Measurements from ENCODE around the gene ASB10. TPM values are rescaled to one million over a fixed set of nuclear protein-coding genes. Genes with fewer than 3 reads are reported as not detected.

Gene ASB10
- total RNA-seq, 4 donors from 2014 or later = not detected

DNA sequence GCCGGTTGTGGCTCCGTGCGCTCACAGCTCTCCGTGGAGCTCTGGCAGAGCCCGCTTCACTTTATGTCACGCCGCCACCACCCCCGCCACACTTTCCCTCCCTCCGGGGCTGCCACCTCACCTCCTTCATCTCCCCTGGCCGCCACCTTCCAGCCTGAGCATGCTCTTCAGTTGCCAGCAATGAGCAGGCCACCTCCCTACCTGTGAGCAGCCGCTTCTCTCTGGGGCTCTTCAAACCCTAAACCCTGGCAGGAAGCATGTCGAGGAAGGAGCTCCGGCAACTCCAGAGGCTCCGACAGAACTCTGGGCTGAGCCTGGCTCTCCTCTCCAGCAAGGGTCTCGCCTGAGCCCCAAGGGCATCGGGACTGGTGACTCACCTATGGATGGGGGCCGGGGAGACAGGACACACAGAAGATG, 56.3 kb downstream of the ASB10 start:
- 84% methylated on average over 12 of the region's 17 CpGs; no CpG with 5 or more reads in 1 of the 2 donors for WGBS, 2 donors
- Histone ChIP-seq H3K36me3 (peaks cover 65 to 93% (median 66%) of the 10 kb centered on the region in 3 donors), H3K4me3 (no peak overlapping the region), H3K27me3 (no peaks in the 10 kb centered on the region), H3K9me3 (no peaks in the 10 kb centered on the region), H3K27ac (no peak overlapping the region), H3K4me1 (peaks cover 2 to 14% (median 9%) of the 10 kb centered on the region in 3 donors)
- intact Hi-C loops (cut with DNase I) = no loop called here
- TF ChIP-seq, protein P1, sequence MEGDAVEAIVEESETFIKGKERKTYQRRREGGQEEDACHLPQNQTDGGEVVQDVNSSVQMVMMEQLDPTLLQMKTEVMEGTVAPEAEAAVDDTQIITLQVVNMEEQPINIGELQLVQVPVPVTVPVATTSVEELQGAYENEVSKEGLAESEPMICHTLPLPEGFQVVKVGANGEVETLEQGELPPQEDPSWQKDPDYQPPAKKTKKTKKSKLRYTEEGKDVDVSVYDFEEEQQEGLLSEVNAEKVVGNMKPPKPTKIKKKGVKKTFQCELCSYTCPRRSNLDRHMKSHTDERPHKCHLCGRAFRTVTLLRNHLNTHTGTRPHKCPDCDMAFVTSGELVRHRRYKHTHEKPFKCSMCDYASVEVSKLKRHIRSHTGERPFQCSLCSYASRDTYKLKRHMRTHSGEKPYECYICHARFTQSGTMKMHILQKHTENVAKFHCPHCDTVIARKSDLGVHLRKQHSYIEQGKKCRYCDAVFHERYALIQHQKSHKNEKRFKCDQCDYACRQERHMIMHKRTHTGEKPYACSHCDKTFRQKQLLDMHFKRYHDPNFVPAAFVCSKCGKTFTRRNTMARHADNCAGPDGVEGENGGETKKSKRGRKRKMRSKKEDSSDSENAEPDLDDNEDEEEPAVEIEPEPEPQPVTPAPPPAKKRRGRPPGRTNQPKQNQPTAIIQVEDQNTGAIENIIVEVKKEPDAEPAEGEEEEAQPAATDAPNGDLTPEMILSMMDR (IDR thresholded peaks at IDR 0.05) = no peak
- no peak for TF ChIP-seq POLR2A (IDR thresholded peaks at IDR 0.05)
- no peak for DNase-seq

DNA sequence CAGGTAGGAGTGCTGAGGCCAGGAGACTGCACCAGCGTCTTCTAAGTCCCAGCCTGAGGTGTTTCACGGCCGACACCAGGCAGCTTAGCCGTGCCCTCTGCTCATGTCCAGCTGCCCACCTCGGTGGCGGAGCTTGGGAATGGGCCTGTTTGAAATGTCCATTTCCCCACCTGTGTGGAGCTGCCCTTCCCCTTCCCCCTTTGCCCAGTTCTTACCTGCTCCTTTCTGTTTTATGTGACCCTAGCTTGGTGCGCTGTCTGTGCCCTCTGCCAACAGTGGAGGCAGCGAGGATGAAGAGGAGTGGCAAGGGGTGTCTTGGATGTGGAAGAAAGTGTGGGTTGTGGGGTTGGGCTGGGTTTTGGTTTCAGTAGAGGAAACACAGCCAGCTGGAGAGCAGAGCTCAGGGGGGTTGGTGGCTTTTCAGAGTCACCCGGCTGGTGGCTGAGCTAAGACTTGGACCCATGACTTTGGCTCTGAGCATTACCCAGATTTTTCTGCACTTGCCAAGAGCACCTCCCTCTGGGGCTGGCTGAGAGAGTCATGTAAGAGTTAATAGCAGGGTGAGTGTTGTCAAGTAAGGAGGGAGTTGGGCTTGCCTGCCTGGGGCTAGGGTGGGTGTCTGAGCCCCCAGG, 57.0 kb downstream of the ASB10 start:
- intact Hi-C loops (cut with DNase I) = no loop called here
- TF ChIP-seq, protein P1 (IDR thresholded peaks at IDR 0.05) = no peak
- TF ChIP-seq POLR2A (IDR thresholded peaks at IDR 0.05) = no peak
- DNase-seq = no peak
- Histone ChIP-seq H3K27ac (no peak overlapping the region), H3K36me3 (peaks cover 58 to 91% (median 59%) of the 10 kb centered on the region in 3 donors), H3K27me3 (no peaks in the 10 kb centered on the region), H3K9me3 (no peaks in the 10 kb centered on the region), H3K4me3 (no peak overlapping the region), H3K4me1 (peaks cover 9 to 21% (median 15%) of the 10 kb centered on the region in 3 donors)
- 40 to 95% methylated on average over 1 to 5 of the region's 9 CpGs for WGBS, 2 donors

DNA sequence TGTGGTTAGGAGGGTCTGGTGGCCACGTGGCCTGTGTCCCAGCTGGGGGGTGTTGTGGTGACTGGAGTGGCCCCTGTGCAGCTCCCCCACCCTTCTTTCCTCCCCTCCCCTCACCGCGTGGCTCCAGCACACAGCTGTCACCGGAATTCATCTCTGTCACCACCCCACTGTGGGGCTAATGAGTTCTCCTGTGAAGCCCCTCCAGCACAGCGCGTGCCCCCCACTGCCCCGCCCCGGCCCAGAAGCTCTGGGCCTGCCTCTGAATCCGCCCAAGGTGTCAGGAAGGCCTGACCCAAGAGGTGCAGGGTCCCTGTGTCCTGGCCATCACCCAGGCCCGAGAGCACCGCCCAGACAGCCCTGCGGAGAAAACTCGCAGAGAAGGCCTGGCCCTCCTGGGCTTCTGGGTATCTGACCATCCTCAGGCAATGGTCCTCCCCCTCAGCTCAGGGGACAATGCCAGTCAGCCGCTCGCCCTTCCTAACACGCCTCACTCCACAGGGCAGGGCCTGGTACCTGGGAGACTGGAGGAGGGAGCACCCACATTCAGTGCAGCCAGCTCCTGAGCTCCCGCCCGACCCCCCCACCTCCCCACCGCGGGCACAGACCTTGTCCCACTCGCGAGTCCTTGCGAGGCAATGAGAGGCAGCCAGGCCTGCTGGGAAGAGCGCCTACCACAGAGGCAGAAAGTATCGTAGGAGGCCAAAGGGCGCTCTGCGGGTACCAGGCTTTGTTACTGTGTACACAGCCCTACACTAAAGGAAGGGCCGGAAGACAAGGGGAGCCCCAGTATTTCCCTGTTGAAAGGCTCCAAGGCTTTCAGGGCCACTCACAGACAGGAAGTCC, 57.7 kb downstream of the ASB10 start:
- 71% methylated on average over 4 of the region's 28 CpGs; no CpG with 5 or more reads in 1 of the 2 donors for WGBS, 2 donors
- Histone ChIP-seq H3K4me3 (no peak overlapping the region), H3K9me3 (no peaks in the 10 kb centered on the region), H3K27ac (no peak overlapping the region), H3K36me3 (peaks cover 51 to 91% (median 57%) of the 10 kb centered on the region in 3 donors), H3K4me1 (peaks cover 15 to 28% (median 20%) of the 10 kb centered on the region in 3 donors), H3K27me3 (no peaks in the 10 kb centered on the region)
- intact Hi-C loops (cut with DNase I) = no loop called here
- no peak for TF ChIP-seq POLR2A (IDR thresholded peaks at IDR 0.05)
- TF ChIP-seq, protein P1 (IDR thresholded peaks at IDR 0.05) = no peak
- no peak for DNase-seq

DNA sequence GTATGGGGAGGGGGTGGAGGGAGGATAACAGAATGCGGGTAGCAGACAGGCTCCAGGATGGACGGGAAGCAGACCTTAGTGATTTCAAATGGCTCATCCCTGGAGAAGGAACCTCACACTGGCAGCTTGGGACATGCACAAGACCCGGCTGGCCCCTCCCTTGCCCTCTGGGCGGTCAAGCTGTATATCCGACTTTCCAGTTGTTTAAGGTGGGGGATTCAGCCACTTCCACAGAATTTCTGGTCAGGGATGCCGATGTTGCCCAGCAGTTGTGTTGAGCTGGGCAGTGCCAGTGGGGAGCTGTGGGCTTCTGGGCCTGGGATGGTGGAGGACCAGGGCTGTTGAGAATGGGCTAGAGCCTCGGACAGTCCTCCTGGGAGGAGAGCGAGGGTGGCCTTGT, 58.3 kb downstream of the ASB10 start:
- H3K27ac ChIP-seq = no peak overlapping the region
- H3K4me3 ChIP-seq = no peak overlapping the region
- no peak for DNase-seq
- H3K9me3 ChIP-seq = no peaks in the 10 kb centered on the region
- peaks cover 18 to 34% (median 20%) of the 10 kb centered on the region in 3 donors for H3K4me1 ChIP-seq
- TF ChIP-seq, protein P1 (IDR thresholded peaks at IDR 0.05) = no peak
- no peak for TF ChIP-seq POLR2A (IDR thresholded peaks at IDR 0.05)
- H3K36me3 ChIP-seq = peaks cover 46 to 91% (median 53%) of the 10 kb centered on the region in 3 donors
- 76% methylated on average over 5 of the region's 8 CpGs; no CpG with 5 or more reads in 1 of the 2 donors for WGBS, 2 donors
- intact Hi-C loops (cut with DNase I) = no loop called here
- H3K27me3 ChIP-seq = no peaks in the 10 kb centered on the region

DNA sequence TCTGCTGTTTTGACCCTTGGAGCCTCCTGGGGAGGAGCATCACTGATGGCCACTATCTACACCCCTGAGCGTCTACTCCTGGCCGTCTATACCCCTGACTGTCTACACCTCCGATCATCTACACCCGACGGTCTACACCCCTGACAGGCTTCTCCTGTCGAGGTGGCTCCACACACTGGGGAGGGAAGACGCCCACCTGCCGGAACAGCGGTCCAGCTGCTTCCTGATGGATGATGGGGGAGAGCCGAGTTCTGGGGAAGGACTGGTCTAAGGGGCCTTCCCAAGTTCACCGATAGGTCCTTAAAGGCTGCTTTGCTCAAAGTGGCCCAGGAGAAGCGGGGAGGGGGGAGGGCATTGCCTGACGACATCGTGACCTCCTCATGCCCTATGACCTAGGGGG, 58.9 kb downstream of the ASB10 start:
- no peak for TF ChIP-seq POLR2A (IDR thresholded peaks at IDR 0.05)
- TF ChIP-seq, protein P1 (IDR thresholded peaks at IDR 0.05) = no peak
- Histone ChIP-seq H3K36me3 (peaks cover 47 to 91% (median 53%) of the 10 kb centered on the region in 3 donors), H3K27ac (no peak overlapping the region), H3K9me3 (no peaks in the 10 kb centered on the region), H3K27me3 (no peaks in the 10 kb centered on the region), H3K4me3 (no peak overlapping the region), H3K4me1 (peaks cover 18 to 38% (median 20%) of the 10 kb centered on the region in 3 donors)
- no peak for DNase-seq
- 77 to 80% methylated on average over 1 to 9 of the region's 14 CpGs for WGBS, 2 donors
- intact Hi-C loops (cut with DNase I) = no loop called here

Data from esophagus squamous epithelium (tissue), 5 donors.